DMS53 treated with DMSO at 0.1 percent for 48 hours (cell line): Measurements from ENCODE around the gene EPM2AIP1.
"Not testable (repeated sequence)": the region's sequence is repeated elsewhere in the genome, so short reads cannot be mapped to it uniquely, and the experiment has no call there.

ENCODE experiments used
- DNase-seq: peaks from one replicate; lab custom pipeline; 2025; ENCODE audit not compliant: unreplicated experiment; lab: John Stamatoyannopoulos, UW

Gene EPM2AIP1

DNA sequence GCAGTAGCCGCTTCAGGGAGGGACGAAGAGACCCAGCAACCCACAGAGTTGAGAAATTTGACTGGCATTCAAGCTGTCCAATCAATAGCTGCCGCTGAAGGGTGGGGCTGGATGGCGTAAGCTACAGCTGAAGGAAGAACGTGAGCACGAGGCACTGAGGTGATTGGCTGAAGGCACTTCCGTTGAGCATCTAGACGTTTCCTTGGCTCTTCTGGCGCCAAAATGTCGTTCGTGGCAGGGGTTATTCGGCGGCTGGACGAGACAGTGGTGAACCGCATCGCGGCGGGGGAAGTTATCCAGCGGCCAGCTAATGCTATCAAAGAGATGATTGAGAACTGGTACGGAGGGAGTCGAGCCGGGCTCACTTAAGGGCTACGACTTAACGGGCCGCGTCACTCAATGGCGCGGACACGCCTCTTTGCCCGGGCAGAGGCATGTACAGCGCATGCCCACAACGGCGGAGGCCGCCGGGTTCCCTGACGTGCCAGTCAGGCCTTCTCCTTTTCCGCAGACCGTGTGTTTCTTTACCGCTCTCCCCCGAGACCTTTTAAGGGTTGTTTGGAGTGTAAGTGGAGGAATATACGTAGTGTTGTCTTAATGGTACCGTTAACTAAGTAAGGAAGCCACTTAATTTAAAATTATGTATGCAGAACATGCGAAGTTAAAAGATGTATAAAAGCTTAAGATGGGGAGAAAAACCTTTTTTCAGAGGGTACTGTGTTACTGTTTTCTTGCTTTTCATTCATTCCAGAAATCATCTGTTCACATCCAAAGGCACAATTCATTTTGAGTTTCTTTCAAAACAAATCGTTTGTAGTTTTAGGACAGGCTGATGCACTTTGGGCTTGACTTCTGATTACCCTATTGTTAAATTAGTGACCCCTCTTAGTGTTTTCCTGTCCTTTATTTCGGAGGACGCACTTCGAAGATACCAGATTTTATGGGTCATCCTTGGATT is 674 bp upstream of the EPM2AIP1 start, which contains the start of gene MLH1:
TSS of gene MLH1 (plus strand) at position 193 of the 958 bp plus-strand sequence. CDS start at position 223, 30 bp downstream.
- no peak for DNase-seq

DNA sequence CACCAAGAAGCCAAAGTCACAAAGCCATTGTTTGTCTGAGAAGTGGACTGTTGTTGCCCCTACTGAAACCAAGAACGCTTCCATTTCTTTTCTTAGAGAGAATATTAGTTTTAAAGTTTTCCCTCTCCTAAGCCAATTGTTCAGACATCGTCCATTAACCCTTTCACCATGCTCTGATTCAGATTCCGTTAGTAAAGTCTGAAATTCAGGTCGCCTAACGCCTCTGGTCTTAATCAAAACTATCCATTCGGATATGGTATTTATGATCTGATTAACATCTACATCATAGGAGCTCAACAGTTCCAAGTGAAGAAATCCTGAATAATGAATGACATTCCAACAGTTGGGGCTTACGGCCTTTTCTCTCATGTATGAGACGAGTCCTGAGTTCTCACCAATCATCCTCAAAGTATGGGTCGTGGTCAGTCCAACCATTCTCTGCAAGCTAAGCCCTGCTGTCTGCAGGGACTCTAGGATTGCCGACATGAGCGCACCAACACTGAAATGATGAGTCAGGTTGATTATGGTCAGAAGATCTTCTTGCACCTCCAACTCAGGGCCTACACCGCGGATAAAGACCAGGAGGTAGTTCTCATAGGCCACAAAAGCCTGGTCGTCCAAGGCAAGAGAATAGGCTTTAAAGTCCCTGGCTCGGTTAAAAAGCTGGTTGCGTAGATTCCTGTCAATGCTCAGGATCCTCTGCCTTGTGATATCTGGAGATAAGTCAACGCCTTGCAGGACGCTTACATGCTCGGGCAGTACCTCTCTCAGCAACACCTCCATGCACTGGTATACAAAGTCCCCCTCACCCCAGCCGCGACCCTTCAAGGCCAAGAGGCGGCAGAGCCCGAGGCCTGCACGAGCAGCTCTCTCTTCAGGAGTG is 767 bp downstream of the EPM2AIP1 start:
- no peak for DNase-seq

DNA sequence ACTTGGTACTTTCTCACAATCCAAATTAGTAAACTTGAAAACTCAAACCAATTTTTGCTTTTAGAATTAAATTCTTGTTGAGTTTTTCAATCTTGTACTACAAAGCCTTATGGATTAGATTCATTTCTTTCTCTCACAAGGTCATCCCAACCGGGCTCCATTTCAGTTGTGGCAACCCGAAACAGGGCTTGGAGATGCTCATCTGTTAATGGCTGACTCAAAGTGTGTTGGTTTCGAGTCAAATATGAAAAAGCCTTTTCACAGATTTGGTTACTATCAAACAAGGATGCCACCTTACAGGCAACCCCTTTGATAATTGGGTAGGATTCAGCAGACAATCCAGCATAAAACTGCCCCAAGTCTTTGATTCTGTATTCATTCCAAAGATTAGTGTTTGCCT is 1.8 kb downstream of the EPM2AIP1 start:
- DNase-seq, result no peak

DNA sequence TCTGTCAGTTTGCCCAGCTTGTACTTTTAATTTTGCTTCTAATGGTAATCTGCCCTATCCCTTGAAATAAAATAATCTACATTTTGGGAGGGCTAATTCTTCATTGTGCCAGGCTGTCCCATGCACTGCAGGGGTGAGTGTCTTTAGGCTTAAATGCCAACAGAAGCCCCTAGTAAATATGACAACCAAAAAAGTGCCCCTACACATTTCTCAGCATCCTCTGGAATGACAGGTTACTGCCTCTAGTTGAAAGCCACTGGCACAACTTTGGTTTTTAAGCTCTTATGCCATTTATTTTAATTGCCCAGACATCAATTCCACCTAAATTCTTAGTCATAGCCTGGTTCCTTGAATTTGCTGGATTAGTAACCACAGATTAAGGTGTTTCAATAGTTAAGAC is 3.4 kb downstream of the EPM2AIP1 start:
- DNase-seq, result no peak

DNA sequence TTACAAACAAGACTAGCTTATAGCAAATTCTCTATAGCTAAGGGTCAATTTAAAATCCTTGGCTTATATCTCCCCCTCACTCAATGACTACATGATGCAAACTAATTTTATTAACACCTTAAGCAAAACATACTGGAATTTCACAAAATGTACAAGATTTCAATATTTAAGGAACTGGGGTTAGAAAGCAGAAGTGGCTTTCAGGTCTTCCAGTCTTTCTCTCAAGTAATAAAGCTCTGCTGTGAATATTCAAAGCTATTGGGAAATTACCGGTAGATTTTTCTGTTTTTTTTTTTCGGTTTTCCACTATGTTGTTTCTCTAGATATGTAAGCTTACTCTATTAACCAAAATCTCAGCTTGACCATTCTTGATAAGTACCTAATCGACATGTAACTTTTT is 3.9 kb downstream of the EPM2AIP1 start:
- DNase-seq, result no peak

DNA sequence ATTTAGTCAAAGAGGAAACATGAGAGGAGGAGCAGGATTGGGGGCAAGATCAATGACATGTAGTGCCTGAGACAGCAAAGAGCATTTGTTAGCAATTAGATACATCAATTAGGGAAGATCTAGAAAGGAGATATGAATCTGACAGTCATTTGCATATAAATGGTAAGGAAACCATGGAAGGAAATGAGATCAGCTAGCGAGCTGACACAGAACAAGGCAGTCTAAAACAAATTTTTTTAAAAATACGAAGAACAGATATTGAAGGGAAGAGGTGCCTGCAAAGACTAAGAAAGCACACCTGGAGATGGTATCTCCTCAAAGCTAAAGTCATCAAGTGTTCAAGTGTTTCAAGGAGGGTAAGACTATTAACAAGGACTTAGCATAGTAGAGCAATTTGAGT is 4.6 kb downstream of the EPM2AIP1 start:
- no peak for DNase-seq

DNA sequence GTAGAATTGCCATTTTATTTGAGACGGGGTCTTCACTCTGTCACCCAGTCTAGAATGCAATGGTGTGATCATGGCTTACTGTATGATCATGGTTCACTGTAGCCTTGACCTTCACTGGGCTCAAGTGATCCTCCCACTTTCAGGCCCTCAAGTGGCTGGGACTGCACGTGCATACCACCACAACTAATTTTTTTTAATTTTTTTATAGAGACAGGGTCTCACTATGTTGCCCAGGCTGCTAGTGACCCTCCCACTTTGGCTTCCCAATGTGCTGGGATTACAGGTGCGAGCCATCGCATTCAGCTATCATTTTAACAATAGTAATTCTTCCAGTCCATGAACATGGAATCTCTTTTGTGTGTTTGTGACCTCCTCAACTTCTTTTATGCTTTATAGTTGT is 11.9 kb downstream of the EPM2AIP1 start:
- no peak for DNase-seq

DNA sequence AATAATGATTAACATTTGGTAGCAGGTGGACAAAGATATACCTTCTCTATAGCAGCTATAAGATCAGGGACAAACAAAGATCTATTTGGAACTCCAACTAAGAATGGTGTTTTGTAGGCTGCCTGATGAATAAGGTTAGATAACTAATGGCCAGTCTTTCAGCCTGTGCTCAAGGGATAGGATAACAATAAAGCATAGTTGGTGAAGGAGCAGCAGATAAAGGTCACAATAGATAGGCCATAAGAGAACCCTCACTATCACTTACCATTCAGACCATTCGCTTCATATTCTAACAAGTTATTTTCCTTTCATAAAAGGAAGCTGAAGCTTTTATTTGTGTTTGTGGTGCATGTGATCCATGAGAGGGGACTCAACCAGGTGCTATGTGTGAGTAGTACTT is 19.8 kb downstream of the EPM2AIP1 start:
- DNase-seq, result no peak

DNA sequence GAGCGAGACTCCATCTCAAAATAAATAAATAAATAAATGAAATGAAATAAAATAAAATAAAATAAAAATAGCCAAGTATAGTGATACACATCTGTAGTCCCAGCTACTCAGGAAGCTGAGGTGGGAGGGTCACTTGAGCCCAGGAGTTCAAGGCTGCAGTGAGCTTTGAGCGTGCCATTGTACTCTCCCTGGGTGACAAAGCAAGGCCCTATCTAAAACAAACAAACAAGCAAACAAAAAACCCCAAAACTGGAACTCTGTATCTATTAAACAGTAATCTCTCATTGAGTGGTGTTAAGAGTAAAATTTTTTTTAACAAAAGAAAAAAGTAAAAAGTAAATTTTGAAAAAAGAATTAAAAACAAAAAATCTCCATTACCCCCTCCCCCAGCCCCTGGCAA is 20.8 kb downstream of the EPM2AIP1 start:
- DNase-seq, result no peak

DNA sequence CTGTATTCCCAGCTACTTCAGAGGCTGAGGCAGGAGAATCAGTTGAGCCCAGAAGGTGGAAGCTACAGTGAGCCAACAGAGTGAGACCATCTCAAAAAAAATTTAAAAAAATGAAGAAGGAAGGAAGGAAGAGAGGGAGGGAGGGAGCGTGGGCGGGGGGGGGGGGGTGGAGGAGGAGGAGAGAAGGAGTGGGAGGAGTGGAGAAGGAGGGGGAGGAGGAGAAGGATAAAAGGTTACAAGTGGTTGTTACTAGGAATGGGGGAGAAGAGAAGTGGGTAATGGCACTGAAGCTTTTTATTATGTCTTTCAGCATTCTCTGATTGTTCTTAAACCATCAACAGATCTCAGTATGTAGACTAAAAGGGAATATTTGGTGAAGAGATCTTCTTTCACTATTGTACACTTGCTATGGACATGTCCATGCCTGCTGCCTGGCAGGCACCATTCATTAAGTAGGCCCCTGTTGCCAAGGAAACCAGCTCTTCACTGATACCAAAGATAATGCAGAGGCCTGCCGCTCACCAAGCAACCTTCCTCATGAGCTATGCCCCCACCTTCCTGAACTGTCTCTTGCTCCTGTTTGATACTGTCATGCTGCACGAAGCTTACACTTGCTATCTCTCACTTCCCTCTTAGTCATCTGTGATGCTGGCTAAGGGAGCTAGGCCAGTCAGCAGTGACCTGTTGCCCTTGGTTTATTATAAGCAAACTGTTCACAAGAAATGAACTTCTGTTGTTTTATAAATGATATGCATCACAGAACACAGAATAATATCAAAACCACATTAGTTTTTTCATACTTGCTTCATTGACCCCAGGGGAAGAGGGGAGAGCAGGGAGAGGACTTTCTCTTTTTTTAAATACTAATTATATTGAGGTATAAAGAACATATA is 23.1 kb downstream of the EPM2AIP1 start:
- peak; percentile 72 for DNase-seq

DNA sequence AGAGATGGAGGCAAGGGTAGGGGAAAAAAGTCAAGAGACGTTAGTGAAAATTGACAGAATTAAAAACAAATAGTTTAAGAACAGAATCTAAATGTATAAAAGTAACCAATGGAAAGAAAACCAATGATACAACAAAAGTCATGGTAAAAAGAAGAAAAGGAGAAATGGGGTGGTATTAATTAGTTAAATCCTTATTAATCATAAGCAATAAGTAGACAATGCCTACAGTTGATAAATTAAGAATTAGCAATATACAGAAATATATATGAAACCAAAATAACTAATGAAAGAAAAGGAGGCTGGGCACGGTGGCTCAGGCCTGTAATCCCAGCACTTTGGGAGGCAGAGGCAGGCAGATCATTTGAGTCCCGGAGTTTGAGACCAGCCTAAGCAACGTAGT is 23.8 kb downstream of the EPM2AIP1 start:
- DNase-seq, result no peak

DNA sequence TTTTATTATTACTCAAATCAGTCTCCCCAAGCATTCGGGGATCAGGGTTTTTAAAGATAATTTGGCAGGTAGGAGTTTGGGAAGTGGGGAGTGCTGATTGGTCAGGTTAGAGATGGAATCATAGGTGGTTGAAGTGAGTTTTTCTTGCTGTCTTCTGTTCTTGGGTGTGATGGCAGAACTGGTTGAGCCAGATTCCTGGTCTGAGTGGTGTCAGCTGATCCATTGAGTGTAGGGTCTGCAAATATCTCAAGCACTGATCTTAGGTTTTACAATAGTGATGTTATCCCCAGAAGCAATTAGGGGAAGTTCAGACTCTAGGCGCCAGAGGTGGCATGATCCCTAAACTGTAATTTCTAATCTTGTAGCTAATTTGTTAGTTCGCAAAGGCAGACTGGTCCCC is 27.5 kb downstream of the EPM2AIP1 start:
- peak; percentile 20 for DNase-seq

DNA sequence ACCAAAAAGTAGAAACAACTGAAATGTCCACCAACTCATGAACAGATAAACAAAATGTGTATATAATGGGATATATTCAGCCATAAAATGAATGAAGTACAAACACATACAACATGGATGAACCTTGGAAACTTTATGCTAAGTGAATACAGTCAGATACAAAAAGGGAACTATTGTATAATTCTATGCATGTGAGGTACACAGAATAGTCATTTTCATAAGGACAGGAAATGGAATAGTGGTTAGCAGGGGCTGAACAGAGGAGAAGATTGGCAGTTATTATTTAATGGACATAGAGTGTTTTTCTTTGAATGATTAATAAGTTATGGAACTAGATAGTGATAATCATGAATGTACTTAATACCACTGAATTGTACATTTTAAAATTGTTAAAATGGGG is 28.1 kb downstream of the EPM2AIP1 start:
- DNase-seq, result no peak

DNA sequence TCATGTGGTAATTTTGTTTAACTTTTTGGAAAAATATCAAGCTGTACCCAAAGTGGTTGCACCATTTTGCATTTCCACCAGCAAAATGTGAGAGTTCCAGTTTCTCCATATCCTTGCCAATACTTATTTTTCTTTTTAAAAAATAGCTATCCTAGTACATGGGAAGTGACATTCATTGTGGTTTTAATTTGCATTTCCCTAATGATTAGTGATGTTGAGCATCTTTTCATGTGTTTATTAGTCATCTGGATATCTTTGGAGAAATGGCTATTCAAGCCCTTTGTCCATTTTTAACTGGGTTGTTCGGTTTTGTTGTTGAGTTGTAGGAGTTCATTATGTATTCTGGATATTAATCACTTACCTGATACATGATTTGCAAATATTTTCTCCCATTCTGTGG is 28.6 kb downstream of the EPM2AIP1 start:
- DNase-seq, result no peak

DNA sequence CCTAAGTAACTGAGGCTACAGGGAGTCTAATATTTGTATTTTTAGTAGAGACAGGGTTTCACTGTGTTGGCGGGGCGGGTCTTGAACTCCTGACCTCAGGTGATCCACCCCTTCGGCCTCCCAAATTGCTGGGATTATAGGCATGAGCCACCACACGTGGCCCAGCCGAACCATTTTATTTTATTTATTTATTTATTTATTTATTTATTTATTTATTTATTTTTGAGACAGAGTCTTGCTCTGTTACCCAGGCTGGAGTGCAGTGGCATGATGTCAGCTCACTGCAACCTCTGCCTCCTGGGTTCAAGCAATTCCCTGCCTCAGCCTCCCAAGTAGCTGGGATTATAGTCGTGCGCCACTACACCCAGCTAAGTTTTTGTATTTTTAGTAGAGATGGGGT is 29.9 kb downstream of the EPM2AIP1 start:
- not testable (repeated sequence) for DNase-seq

DNA sequence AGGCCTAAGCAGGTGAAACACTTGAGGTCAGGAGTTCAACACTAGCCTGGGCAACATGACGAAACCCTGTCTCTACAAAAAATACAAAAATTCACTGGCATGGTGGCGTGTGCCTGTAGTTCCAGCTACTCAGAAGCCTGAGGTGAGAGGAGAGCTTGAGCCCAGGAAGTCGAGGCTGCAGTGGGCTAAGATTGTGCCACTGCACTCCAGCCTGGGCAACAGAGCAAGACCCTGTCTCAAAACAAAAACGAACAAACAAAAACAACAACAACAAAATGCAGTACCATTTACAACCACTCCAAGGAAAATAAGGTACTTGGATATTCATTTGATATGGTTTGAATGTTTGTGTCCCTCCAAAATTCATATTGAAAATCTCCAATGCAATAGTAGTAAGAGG is 32.4 kb downstream of the EPM2AIP1 start:
- no peak for DNase-seq

DNA sequence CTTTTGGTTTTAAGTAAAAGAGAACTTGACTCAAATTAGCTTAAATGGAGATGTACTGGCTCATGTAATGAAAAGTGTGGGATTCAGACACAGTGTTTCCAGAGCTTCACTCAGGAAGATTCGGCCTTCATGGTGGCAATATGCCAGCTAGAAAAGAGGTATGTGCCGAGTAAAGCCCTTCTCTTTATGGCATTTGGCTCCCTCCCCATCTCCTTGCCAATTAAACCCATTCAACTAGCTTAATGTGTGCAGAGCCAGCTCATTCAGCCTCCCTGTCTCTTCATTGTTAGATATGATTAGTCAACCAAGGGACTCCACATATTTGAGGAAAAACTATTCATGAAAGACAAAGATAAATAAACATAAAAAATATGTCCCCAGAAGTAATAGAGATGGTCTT is 33.1 kb downstream of the EPM2AIP1 start:
- DNase-seq, result no peak

DNA sequence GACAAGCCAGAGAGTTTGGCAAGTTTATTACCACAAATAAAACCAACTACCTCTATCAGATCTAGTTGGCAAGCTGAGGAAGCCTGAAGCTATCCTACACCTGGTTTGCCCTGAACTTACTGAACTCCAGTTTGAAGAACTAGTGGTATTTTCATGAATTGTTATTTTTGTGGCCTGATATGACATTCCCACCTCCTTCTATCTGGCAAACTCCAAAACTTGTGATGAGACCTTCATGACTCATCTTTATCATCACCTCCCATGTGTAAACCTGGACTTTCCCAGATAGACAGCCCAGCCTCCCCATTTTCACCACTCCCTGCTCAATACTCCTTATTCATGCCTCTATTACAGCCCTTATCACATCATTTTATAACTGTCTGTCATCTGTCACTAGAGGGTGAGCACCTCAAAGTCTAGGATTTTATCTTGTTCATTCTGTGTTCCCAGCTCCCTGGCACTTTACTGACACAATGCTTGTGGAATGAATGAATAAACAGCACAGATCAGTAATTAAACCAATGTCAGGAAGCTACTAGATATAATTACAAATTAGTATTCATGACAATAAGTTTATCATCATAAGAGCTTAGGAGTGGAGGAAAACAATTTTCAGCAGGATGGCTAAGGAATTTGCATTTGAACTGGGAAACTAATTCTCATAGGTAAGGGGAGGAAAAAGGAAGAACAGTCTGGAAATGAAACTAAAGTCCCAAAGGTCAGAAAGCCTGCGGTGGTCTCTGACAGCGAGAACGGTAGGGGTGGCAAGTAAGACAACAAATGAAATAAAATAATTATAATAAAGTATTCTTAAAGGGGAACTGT is 34.9 kb downstream of the EPM2AIP1 start:
- no peak for DNase-seq

DNA sequence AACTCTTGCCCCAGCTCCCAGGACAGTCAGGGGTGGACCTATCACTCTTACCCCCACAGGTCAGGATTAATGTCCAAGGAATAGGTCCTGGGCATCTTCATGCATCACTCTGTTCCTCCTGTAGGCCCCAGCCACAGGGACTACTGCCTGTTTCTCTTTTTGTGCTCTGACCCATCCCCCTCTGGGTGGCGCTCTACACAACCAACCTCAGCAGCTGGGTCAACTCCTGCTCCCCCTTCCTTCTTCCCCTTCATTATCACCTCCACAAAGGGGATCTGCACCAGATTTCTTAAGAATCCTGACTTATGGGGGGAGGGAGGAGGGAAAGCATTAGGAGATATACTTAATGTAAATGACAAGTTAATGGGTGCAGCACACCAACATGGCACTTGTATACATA is 35.9 kb downstream of the EPM2AIP1 start:
- DNase-seq, result no peak

DNA sequence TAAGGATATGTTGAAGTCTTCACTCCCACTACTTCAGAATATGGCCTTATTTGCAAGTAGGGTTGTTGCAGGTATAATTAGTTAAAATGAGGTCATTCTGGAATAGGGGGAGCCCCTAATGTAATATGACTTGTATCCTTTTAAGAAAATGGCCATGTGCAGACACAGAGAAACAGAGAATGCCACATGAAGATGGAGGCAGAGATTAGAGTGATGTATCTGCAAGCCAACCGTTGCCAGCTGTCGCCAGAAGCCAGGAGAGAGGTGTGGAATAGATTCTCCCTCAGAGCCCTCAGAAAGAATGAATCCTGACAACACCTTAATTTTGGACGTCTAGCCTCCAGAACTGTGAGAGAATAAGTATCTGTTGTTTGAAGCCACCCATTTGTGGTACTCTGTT is 36.8 kb downstream of the EPM2AIP1 start:
- DNase-seq, result no peak
